ENCODE data around the gene ARFIP1. TPM values are rescaled to one million over a fixed set of nuclear protein-coding genes. Genes with fewer than 3 reads are reported as not detected.
A peak's percentile ranks its signal among the peaks of the same experiment; 100 is the strongest.

The ARFIP1 gene
- total and polyA plus RNA-seq, 9 of the 15 experiments (the other 6 are each of a cell fraction or from before 2014, with no cell fraction given): 14.1 to 25.1 (median 20.9) TPM

DNA sequence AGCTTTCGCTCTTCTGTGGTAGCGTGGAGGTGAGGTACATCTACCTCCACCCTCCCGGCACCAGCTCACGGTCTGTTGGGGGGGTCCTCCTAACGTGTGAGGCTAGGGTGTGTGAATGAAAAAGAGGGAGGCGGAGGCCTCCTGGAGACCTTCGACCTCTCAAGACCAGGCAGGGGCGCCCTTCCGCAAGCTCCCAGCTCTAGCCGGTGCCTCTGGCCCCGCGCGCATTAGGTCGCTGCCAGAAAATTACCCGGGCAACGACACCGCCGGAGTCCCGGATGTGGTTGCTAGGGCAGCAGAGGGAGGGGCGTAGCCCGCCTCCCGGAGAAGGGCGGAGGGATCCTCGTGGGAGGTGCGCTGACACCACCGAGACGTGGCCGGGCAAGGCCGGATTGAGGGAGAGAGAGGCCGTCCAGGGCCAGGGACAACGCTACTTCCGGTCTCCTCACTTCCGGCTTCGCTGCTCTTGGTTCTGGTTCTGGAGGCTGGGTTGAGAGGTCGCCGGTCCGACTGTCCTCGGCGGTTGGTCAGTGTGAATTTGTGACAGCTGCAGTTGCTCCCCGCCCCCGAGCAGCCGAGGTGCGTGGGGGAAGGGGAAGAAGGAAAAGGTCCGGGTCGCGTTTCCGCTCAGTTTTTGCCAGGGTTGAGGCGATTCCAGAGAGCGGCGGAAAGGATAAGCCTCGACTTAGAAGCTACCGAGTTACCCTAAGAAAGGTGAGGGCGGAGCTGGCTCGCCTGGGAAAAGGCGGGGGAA lies at the start of gene ARFIP1, which contains the start of gene TIGD4 (continued):
- TF ChIP-seq, protein P1, sequence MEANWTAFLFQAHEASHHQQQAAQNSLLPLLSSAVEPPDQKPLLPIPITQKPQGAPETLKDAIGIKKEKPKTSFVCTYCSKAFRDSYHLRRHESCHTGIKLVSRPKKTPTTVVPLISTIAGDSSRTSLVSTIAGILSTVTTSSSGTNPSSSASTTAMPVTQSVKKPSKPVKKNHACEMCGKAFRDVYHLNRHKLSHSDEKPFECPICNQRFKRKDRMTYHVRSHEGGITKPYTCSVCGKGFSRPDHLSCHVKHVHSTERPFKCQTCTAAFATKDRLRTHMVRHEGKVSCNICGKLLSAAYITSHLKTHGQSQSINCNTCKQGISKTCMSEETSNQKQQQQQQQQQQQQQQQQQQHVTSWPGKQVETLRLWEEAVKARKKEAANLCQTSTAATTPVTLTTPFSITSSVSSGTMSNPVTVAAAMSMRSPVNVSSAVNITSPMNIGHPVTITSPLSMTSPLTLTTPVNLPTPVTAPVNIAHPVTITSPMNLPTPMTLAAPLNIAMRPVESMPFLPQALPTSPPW (CRISPR knock-in tag; IDR thresholded peaks at IDR 0.05): peak; percentile 82
- TF ChIP-seq NELFE (IDR thresholded peaks at IDR 0.05; ENCODE audit: insufficient read depth, insufficient read length): no peak
- no peak for TF ChIP-seq FOXP1 (CRISPR knock-in tag; IDR thresholded peaks at IDR 0.05)
- TF ChIP-seq SRSF7 (optimal IDR thresholded peaks at IDR 0.05; ENCODE audit: low read depth, low read length): no peak
- TF ChIP-seq SREBF2 (CRISPR knock-in tag; IDR thresholded peaks at IDR 0.05): no peak
- TF ChIP-seq MBD2 (IDR thresholded peaks at IDR 0.05; ENCODE audit: borderline replicate concordance, low read depth): peak; percentile 58; the same call in 1 of the 2 replicates
- TF ChIP-seq KLF6 (CRISPR knock-in tag; IDR thresholded peaks at IDR 0.05; ENCODE audit: borderline replicate concordance): no peak
- no peak for TF ChIP-seq BRD4 (IDR thresholded peaks at IDR 0.05)
- TF ChIP-seq ZNF830 (CRISPR knock-in tag; IDR thresholded peaks at IDR 0.05): no peak
- TF ChIP-seq TAF15 (IDR thresholded peaks at IDR 0.05; ENCODE audit: low read depth, low read length): no peak
- peak; percentile 17; the same call in 1 of the 2 replicates for TF ChIP-seq TOE1 (IDR thresholded peaks at IDR 0.05; ENCODE audit: borderline replicate concordance)
- TF ChIP-seq TOE1 (CRISPR knock-in tag; IDR thresholded peaks at IDR 0.05; ENCODE audit: borderline replicate concordance, low read depth): no peak
- peak; percentile 85 for TF ChIP-seq RBBP5 (IDR thresholded peaks at IDR 0.05; ENCODE audit: borderline replicate concordance, insufficient read depth, low read length, poor library complexity, severe bottlenecking)
- no peak for TF ChIP-seq POLR2H (tag; IDR thresholded peaks at IDR 0.05; ENCODE audit: low read depth)
- TF ChIP-seq ESRRA (IDR thresholded peaks at IDR 0.05; ENCODE audit: borderline replicate concordance, low read depth): peak; percentile 41; the same call in 1 of the 2 replicates
- peak; percentile 23; the same call in 1 of the 2 replicates for TF ChIP-seq ZKSCAN1 (IDR thresholded peaks at IDR 0.05; ENCODE audit: low read depth, low read length)
- TF ChIP-seq ZBTB12 (CRISPR knock-in tag; IDR thresholded peaks at IDR 0.05): peak; percentile 71
- TF ChIP-seq BMI1 (IDR thresholded peaks at IDR 0.05; ENCODE audit: low read length): peak; percentile 91
- no peak for TF ChIP-seq CEBPZ (IDR thresholded peaks at IDR 0.05; ENCODE audit: borderline replicate concordance, low read depth, low read length)
- peak; percentile 86 to 88 for TF ChIP-seq NRF1 (conservative IDR thresholded peaks at IDR 0.05 in 1 of 2, IDR thresholded peaks at IDR 0.05 in 1 of 2)
